Ovary (tissue), 9 donors: ENCODE results near the gene TPST2. TPM values are rescaled to one million over a fixed set of nuclear protein-coding genes. Genes with fewer than 3 reads are reported as not detected.
"Not testable (repeated sequence)": the region's sequence is repeated elsewhere in the genome, so short reads cannot be mapped to it uniquely, and the experiment has no call there.

ENCODE experiments used
- DNase-seq, 5 donors: peaks; one replicate each; pipeline ENCODE4 v3.0.0-alpha.2; 2019 to 2020
- H3K27ac ChIP-seq, 2 donors: fragments of 200-600 bp; one replicate each; pipeline versions ENCODE4 v1.5.1 to v1.8.0; 2019 to 2022
- H3K27me3 ChIP-seq: fragments of 200-600 bp; one replicate; pipeline ENCODE4 v1.8.0; 2022
- H3K36me3 ChIP-seq: fragments of 200-600 bp; sonication (generic); one replicate; pipeline ENCODE4 v1.5.1; 2019
- H3K4me1 ChIP-seq: one replicate; pipeline ENCODE4 v1.8.1; 2013; ENCODE audit warnings: mild to moderate bottlenecking, moderate library complexity; ENCODE audit not compliant: insufficient read depth
- H3K4me3 ChIP-seq: fragments of 200-600 bp; sonication (generic); one replicate; pipeline ENCODE4 v1.5.1; 2017
- H3K9me3 ChIP-seq, 2 donors: fragments of 200-600 bp in 1 of 2; sonication (generic) in 1 of 2; one replicate each; pipeline versions ENCODE4 v1.5.1 to v1.8.1; 2013 to 2019; ENCODE audit warnings: mild to moderate bottlenecking in 1 of 2, moderate library complexity in 1 of 2
- CTCF ChIP-seq, 3 donors: fragments of 450-650 bp in 2 of 3; fragments of 200-600 bp in 1 of 3; IDR thresholded peaks; one replicate each; pipeline versions ENCODE4 v1.5.1 to v1.8.0; 2016 to 2022; ENCODE audit warnings: antibody characterized with exemption in 3 of 3, mild to moderate bottlenecking in 1 of 3
- EP300 ChIP-seq: sonication (generic); formaldehyde crosslinking; IDR thresholded peaks from one replicate; pipeline ENCODE4 v1.6.1; 2017; ENCODE audit warnings: antibody characterized with exemption
- POLR2A ChIP-seq: fragments of 450-650 bp; IDR thresholded peaks from one replicate; pipeline ENCODE4 v1.6.1; 2017; ENCODE audit warnings: antibody characterized with exemption, mild to moderate bottlenecking, moderate library complexity
- WGBS, 3 donors: extraction: QIAGEN DNeasy Blood & Tissue Kit in 1 of 3; methylation state at CpG; one replicate each; pipeline versions ENCODE4 v1.1.5 to v1.1.7; 2013 to 2017; 5-methylcytosine and 5-hydroxymethylcytosine counted together
- intact Hi-C, 4 donors: fragments of 100-400 bp; cut with DNase I; formaldehyde crosslinking; loops; one replicate each; pipeline versions ENCODE4 v1.11.0 to v1.15.1; 2022 to 2023
- polyA plus RNA-seq, 2 donors: library from polyadenylated mRNA; stranded (reverse); fragments of 200-250 nt in 1 of 2; fragments of 350-450 nt in 1 of 2; fragmentation: Illumina TruSeq in 1 of 2; extraction: RNeasy Lipid Tissue Mini Kit (QIAGEN cat#74804) in 1 of 2; gene quantifications; one replicate each; pipeline ENCODE4 v1.2.3, GENCODE V29; 2013 to 2014
- total RNA-seq, 7 donors: library from RNA; depleted of rRNA in 2 of 7; stranded (reverse); fragments of >200 nt in 2 of 7; fragmentation: NEBNext Ultra II Directional in 3 of 7; extraction: Animal tissue kit (Norgen Biotek cat#: 25700) in 3 of 7; gene quantifications; one replicate each; pipeline versions ENCODE4 v1.1.0 to v1.2.4, GENCODE V29; 2016 to 2023
- donor health status: DM: no; HTN: no; CAD: no; lungs with moderate emphysema.
- donor health status: DM: no; HTN: no; CAD: no.
- donor health status: Bipolar disorder and iron deficiency.
- donor health status: DM: yes; HTN: yes; CAD: no.
- donor health status: DM: no; HTN: no; CAD: no.
- donor health status: DM: yes; HTN: yes; CAD: no.

TPST2 gene
- total and polyA plus RNA-seq, 9 donors, result 10.5 to 28.5 (median 15.0) TPM

GRCh38 chr22:26614322-26614721 lies 24.4 kb upstream of the TPST2 start:
- 45 to 53% (median 50%) methylated on average over 14 of the region's 14 CpGs for WGBS, 3 donors
- no peak for DNase-seq
- Histone ChIP-seq H3K4me1 (no peaks in the 10 kb centered on the region), H3K27ac (no peak overlapping the region), H3K36me3 (no peaks in the 10 kb centered on the region), H3K27me3 (no peaks in the 10 kb centered on the region), H3K4me3 (no peak overlapping the region), H3K9me3 (no peaks in the 10 kb centered on the region)
- TF ChIP-seq EP300 (no peak), CTCF (IDR thresholded peaks at IDR 0.05) (no peak), POLR2A (no peak)
- intact Hi-C loops, result no loop called here

- H3K27me3 ChIP-seq, H3K4me3 ChIP-seq, H3K4me1 ChIP-seq, H3K36me3 ChIP-seq, H3K9me3 ChIP-seq, DNase-seq, H3K27ac ChIP-seq, intact Hi-C loops: not testable (repeated sequence)
- WGBS, 3 donors, result 11 to 20% (median 17%) methylated on average over 10 of the region's 10 CpGs
Measured at GRCh38 chr22:26613753-26614152, 23.8 kb upstream of the TPST2 start.

GRCh38 chr22:26612652-26613051 lies 22.7 kb upstream of the TPST2 start:
- DNase-seq, result no peak
- Histone ChIP-seq H3K4me1 (no peaks in the 10 kb centered on the region), H3K36me3 (no peaks in the 10 kb centered on the region), H3K27me3 (no peaks in the 10 kb centered on the region), H3K9me3 (no peaks in the 10 kb centered on the region), H3K4me3 (no peak overlapping the region), H3K27ac (no peak overlapping the region)
- WGBS, 3 donors, result 83 to 89% (median 85%) methylated on average over 4 of the region's 4 CpGs
- TF ChIP-seq POLR2A, result no peak
- no peak for TF ChIP-seq EP300
- TF ChIP-seq CTCF (IDR thresholded peaks at IDR 0.05), result no peak
- intact Hi-C loops, result no loop called here

GRCh38 chr22:26610996-26611395 lies 21.1 kb upstream of the TPST2 start:
- Histone ChIP-seq H3K27me3 (no peaks in the 10 kb centered on the region), H3K27ac (no peak overlapping the region), H3K4me3 (no peak overlapping the region), H3K9me3 (no peaks in the 10 kb centered on the region), H3K36me3 (no peaks in the 10 kb centered on the region), H3K4me1 (no peaks in the 10 kb centered on the region)
- TF ChIP-seq POLR2A, result no peak
- no peak for TF ChIP-seq EP300
- no peak for TF ChIP-seq CTCF (IDR thresholded peaks at IDR 0.05)
- intact Hi-C loops, result no loop called here
- DNase-seq, result no peak
- 68 to 88% (median 69%) methylated on average over 2 of the region's 2 CpGs for WGBS, 3 donors

GRCh38 chr22:26610072-26610958 lies 20.4 kb upstream of the TPST2 start:
- intact Hi-C loops, result no loop called here
- Histone ChIP-seq H3K4me1 (no peaks in the 10 kb centered on the region), H3K9me3 (no peaks in the 10 kb centered on the region), H3K4me3 (no peak overlapping the region), H3K36me3 (no peaks in the 10 kb centered on the region), H3K27me3 (no peaks in the 10 kb centered on the region), H3K27ac (no peak overlapping the region)
- TF ChIP-seq CTCF (IDR thresholded peaks at IDR 0.05) (no peak), EP300 (no peak), POLR2A (no peak)
- no peak for DNase-seq
- 49 to 55% (median 50%) methylated on average over 12 of the region's 12 CpGs for WGBS, 3 donors
